Astrocyte of the spinal cord (primary cell): ENCODE measurements around the gene GNB5.

Source experiments
- DNase-seq: peaks from one replicate; pipeline ENCODE4 v3.0.0; 2011; ENCODE audit warnings: low read depth, low spot score
- H3K4me3 ChIP-seq: 2 replicates; pipeline ENCODE4 v1.5.1; 2011; ENCODE audit warnings: low read depth, mild to moderate bottlenecking, low read length, moderate library complexity
- CTCF ChIP-seq: IDR thresholded peaks from 2 replicates; pipeline ENCODE4 v1.5.1; 2012; ENCODE audit warnings: low read depth, mild to moderate bottlenecking, low read length, inconsistent platforms
- in situ Hi-C: cut with HindIII; loops from 2 replicates; pipeline ENCODE4 v1.10.0; 2017; ENCODE audit warnings: low sequenced_read_pairs

GNB5 gene

GRCh38 chr15:52183562-52184173, 7.5 kb downstream of the GNB5 start:
- TF ChIP-seq CTCF: peak; percentile 73
- in situ Hi-C loops: no loop called here
- no peak overlapping the region for H3K4me3 ChIP-seq
- DNase-seq: peak; percentile 37

DNA sequence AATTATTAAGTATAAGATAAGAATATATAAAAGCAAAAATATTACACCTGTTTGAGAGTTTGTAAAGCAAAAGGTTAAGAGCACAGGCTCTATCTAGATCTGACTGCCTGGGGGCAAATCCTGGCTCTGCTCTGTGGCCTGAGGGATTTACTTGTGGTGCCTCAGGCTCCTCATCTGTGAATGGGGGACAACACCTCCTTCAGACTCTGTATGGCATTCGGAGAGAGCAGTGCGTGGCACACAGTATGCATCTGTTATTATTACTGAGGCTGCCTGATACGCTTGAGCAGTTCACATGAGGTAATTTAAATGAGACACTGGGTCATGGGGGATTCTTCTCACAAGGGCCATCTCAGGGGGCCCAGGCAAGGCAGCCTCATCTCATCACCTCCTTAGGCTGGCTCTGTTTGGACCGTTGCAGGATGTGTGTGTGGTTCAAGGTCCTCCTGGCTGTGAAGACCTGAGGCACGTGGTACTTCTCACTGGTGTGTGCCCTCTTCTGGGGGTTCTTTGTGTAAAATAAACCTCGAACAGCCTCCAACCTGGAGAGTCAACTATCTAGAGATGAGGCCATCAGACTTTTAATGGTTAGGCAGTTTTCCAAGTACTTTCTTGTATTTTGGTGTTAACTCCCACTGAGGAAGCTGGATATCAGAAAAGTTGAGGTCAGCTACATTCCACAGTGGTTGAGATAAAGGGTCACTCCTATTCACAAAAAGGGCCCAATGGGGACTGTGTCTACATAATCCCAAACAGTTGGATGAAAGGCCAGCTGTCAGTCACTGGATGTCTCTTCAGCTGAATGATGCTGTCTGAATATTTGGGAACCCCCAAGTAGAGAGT, 9.0 kb downstream of the GNB5 start:
- TF ChIP-seq CTCF: no peak
- no peak for DNase-seq
- in situ Hi-C loops: no loop called here
- H3K4me3 ChIP-seq: no peak overlapping the region

DNA sequence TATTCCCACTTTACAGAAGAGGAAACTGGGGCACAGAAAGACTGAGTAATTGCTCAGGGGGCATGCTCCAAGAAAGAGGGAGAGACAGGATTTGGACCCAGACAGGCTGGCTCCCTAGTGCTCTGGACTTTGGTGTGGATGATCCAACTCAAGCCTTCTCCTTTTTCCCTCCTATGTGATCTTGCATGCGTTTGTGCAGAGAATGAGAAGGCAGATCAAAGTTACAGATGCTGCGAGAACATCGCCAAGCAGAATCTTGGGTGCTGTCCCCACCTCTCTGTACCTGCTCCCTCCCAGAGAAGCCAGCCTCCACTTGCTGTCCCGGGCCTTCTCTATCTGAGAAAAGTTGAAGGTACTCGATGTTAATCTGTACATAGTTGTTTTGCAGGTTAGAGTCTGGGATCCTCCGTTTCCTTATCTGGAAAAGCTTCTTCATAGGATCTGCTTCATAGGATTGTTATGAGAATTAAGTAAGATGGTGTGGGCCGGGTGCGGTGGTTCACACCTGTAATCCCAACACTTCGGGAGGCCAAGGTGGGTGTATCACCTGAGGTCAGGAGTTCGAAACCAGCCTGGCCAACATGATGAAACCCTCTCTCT, 10.2 kb downstream of the GNB5 start:
- DNase-seq: no peak
- no peak for TF ChIP-seq CTCF
- no peak overlapping the region for H3K4me3 ChIP-seq
- in situ Hi-C loops: no loop called here

DNA sequence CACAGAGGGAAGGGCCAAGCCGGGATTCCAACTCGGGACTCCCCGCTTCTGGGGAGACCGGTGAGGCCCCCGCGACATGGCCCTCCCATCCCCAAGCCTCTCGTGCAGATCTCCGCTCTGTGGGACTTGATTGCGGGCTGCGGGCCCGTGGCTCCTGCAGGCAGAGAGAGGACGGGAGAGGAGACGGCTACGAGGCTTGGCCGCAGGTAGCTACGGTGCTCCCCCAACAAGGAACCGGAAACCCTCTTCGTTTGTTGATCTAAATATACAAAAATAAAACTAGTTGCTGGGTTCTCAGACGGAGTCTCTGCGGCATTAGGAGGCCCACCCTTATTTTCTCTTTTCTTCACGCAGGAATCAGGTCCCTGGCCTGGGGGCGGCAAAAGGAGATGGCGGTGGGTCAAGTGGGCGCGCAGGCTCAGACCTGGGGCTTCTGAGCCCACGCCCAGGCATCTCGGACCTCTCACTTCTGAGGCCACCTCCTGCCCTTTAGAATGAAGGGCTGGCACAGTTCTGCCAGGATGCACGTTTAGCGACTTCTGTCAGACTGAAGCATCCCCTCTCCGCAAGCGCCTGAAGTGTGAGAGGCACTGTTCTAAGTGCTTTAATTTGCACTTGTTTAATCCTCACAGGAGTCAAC, 10.9 kb downstream of the GNB5 start:
- no peak for DNase-seq

DNA sequence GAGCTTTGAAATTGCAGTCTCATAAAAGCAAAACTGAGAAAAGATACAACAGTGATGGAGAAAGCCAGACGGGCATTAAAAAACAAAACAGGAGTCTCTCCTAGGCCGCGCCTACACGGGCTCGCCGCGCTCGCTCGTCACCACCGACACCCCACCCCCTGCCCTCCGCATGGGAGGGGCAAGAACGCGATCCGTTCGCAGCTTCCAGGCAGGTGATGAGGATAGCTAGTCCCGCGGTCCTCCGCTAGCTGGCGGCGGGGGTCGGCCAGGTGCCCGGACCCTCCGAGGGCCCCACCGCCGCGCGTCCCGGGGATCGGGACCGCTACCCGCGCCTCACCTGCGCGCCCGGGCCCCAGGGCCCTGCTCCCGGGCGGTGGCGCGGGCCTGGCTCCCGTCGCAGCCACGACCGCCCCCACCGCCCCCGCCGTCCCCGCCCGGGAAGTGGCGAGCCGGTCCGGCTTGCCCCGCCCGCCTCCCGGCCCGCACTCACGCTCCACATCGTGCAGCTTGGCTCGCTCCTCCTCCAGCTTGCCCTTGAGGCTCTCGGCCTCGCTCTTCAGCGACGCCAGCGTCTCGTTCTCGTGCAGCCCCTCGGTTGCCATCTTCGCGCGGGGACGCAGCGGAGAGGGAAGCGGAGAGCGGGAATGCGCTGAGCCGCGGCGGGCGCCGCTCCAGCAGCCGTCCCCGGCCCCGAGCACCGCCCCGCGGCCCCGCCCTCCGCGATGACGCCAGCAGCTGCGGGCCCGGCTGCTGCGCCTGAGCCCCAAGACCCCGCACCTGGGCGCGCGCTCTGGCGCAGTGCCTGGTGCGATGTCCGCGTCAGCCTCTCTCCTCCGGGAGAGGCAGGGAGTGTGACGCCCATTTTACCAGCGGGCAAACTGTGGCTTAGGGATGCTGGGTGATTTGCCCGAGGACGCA, 11.7 kb downstream of the GNB5 start:
- peak overlapping the region; percentile 78 for H3K4me3 ChIP-seq
- DNase-seq: peak; percentile 81
- in situ Hi-C loops: no loop called here
- no peak for TF ChIP-seq CTCF

More for the DNA sequence above, 10.9 kb downstream of the GNB5 start:
- TF ChIP-seq CTCF: no peak
- in situ Hi-C loops: no loop called here
- H3K4me3 ChIP-seq: peak overlapping the region; percentile 78

GRCh38 chr15:52178765-52179164, 12.4 kb downstream of the GNB5 start:
- H3K4me3 ChIP-seq: peak overlapping the region; percentile 78
- TF ChIP-seq CTCF: no peak
- peak; percentile 6 for DNase-seq
- in situ Hi-C loops: no loop called here
